H9 (cell line): Measurements from ENCODE around the gene LRPAP1. TPM values are rescaled to one million over a fixed set of nuclear protein-coding genes. Genes with fewer than 3 reads are reported as not detected.
"Not testable (repeated sequence)": the region's sequence is repeated elsewhere in the genome, so short reads cannot be mapped to it uniquely, and the experiment has no call there.

Experiments used
- DNase-seq: peaks from one replicate; pipeline ENCODE4 v3.0.0-alpha.2; 2017
- H2AFZ ChIP-seq: one replicate; pipeline ENCODE4 v1.6.1; 2013; ENCODE audit warnings: mild to moderate bottlenecking, low read length, control low read depth, moderate library complexity
- H2AK5ac ChIP-seq: 2 replicates; pipeline ENCODE4 v1.6.1; 2013; ENCODE audit warnings: low read length, control low read depth, mixed read lengths; ENCODE audit not compliant: insufficient read length
- H2BK120ac ChIP-seq: one replicate; pipeline ENCODE4 v1.6.1; 2013; ENCODE audit warnings: low read depth, mild to moderate bottlenecking, low read length, control low read depth, inconsistent platforms; ENCODE audit not compliant: poor library complexity, severe bottlenecking
- H2BK12ac ChIP-seq: 2 replicates; pipeline ENCODE4 v1.6.1; 2013; ENCODE audit warnings: low read length, control low read depth, mixed read lengths, low read depth; ENCODE audit not compliant: insufficient read length
- H2BK15ac ChIP-seq: 2 replicates; pipeline ENCODE4 v1.6.1; 2013; ENCODE audit warnings: low read depth, low read length, control low read depth
- H2BK20ac ChIP-seq: one replicate; pipeline ENCODE4 v1.6.1; 2013; ENCODE audit warnings: low read depth, mild to moderate bottlenecking, low read length, control low read depth, inconsistent platforms; ENCODE audit not compliant: poor library complexity, severe bottlenecking
- H2BK5ac ChIP-seq: 2 replicates; pipeline ENCODE4 v1.6.1; 2013; ENCODE audit warnings: low read length, control low read depth, mixed read lengths; ENCODE audit not compliant: insufficient read length
- H3K14ac ChIP-seq: 2 replicates; pipeline ENCODE4 v1.6.1; 2013; ENCODE audit warnings: low read length, control low read depth; ENCODE audit not compliant: insufficient read depth
- H3K18ac ChIP-seq: 2 replicates; pipeline ENCODE4 v1.6.1; 2013; ENCODE audit warnings: low read depth, mild to moderate bottlenecking, mixed read lengths, low read length, control low read depth; ENCODE audit not compliant: insufficient read length
- H3K23ac ChIP-seq: 2 replicates; pipeline ENCODE4 v1.6.1; 2013; ENCODE audit warnings: low read length, control low read depth, mixed read lengths, low read depth; ENCODE audit not compliant: insufficient read length
- H3K23me2 ChIP-seq: 2 replicates; pipeline ENCODE4 v1.6.1; 2013; ENCODE audit warnings: low read depth, mild to moderate bottlenecking, mixed read lengths, low read length, control low read depth; ENCODE audit not compliant: insufficient read length, poor library complexity, severe bottlenecking
- H3K27ac ChIP-seq: 2 replicates; pipeline ENCODE4 v1.5.1; 2013; ENCODE audit warnings: low read length, control low read depth, mixed read lengths, low read depth; ENCODE audit not compliant: insufficient read length
- H3K27me3 ChIP-seq: 2 replicates; pipeline ENCODE4 v1.6.1; 2013; ENCODE audit warnings: low read length, control low read depth, inconsistent platforms; ENCODE audit not compliant: insufficient read depth
- H3K4ac ChIP-seq: 2 replicates; pipeline ENCODE4 v1.6.1; 2013; ENCODE audit warnings: low read depth, mild to moderate bottlenecking, control low read depth, inconsistent platforms, low read length, moderate library complexity
- H3K4me1 ChIP-seq: 2 replicates; pipeline ENCODE4 v1.6.1; 2013; ENCODE audit warnings: low read length, control low read depth, inconsistent platforms; ENCODE audit not compliant: insufficient read depth
- H3K4me2 ChIP-seq: 2 replicates; pipeline ENCODE4 v1.6.1; 2013; ENCODE audit warnings: low read length, control low read depth, mixed read lengths; ENCODE audit not compliant: insufficient read length, insufficient read depth
- H3K56ac ChIP-seq: 2 replicates; pipeline ENCODE4 v1.6.1; 2013; ENCODE audit warnings: low read depth, mild to moderate bottlenecking, mixed read lengths, low read length, control low read depth; ENCODE audit not compliant: insufficient read length
- H3K79me1 ChIP-seq: 2 replicates; pipeline ENCODE4 v1.6.1; 2013; ENCODE audit warnings: low read depth, mild to moderate bottlenecking, moderate library complexity, low read length, control low read depth, inconsistent platforms; ENCODE audit not compliant: insufficient read depth, poor library complexity, severe bottlenecking
- H3K79me2 ChIP-seq: 2 replicates; pipeline ENCODE4 v1.6.1; 2013; ENCODE audit warnings: low read length, control low read depth, inconsistent platforms; ENCODE audit not compliant: insufficient read depth
- H3K9ac ChIP-seq: 2 replicates; pipeline ENCODE4 v1.6.1; 2013; ENCODE audit warnings: low read length, control low read depth, mixed read lengths; ENCODE audit not compliant: insufficient read length; ENCODE audit errors: extremely low read depth
- H3K9me3 ChIP-seq: one replicate; pipeline ENCODE4 v1.6.1; 2013; ENCODE audit warnings: low read depth, low read length, inconsistent platforms; ENCODE audit not compliant: control insufficient read depth
- H3T11ph ChIP-seq: one replicate; pipeline ENCODE4 v1.6.1; 2013; ENCODE audit warnings: mild to moderate bottlenecking, low read length, control low read depth, inconsistent platforms
- H4K20me1 ChIP-seq: one replicate; pipeline ENCODE4 v1.6.1; 2013; ENCODE audit not compliant: control insufficient read depth, insufficient read length, insufficient read depth
- H4K5ac ChIP-seq: 2 replicates; pipeline ENCODE4 v1.6.1; 2013; ENCODE audit warnings: low read depth, mild to moderate bottlenecking, mixed read lengths, low read length, control low read depth; ENCODE audit not compliant: insufficient read length
- H4K8ac ChIP-seq: replicated peaks from 2 replicates; pipeline ENCODE4 v1.6.1; 2013; ENCODE audit warnings: low read length, control low read depth, mixed read lengths, low read depth; ENCODE audit not compliant: insufficient read length
- H4K91ac ChIP-seq: 2 replicates; pipeline ENCODE4 v1.6.1; 2013; ENCODE audit warnings: low read depth, mild to moderate bottlenecking, moderate library complexity, mixed read lengths, low read length, control low read depth; ENCODE audit not compliant: insufficient read length
- H3K27ac Mint-ChIP-seq, 3 experiments: 2 replicates in 2 of 3; 3 replicates in 1 of 3; pipeline ENCODE4 v1.8.0; 2020 to 2021; ENCODE audit warnings: mixed read lengths in 3 of 3, mild to moderate bottlenecking in 1 of 3, moderate library complexity in 1 of 3
- H3K27me3 Mint-ChIP-seq: 2 replicates; pipeline ENCODE4 v1.8.0; 2021; ENCODE audit warnings: low read depth, mild to moderate bottlenecking, moderate library complexity, mixed read lengths
- H3K36me3 Mint-ChIP-seq, 3 experiments: 2 replicates in 2 of 3; 3 replicates in 1 of 3; pipeline ENCODE4 v1.8.0; 2020 to 2021; ENCODE audit warnings: low read depth in 3 of 3, mixed read lengths in 3 of 3; ENCODE audit not compliant: insufficient read depth in 1 of 3
- H3K4me1 Mint-ChIP-seq, 2 experiments: 2 replicates each; pipeline ENCODE4 v1.8.0; 2020; ENCODE audit warnings: mixed read lengths in 2 of 2
- H3K4me3 Mint-ChIP-seq, 2 experiments: 2 replicates in 1 of 2; 3 replicates in 1 of 2; pipeline ENCODE4 v1.8.0; 2020 to 2021; ENCODE audit warnings: mild to moderate bottlenecking in 2 of 2, mixed read lengths in 2 of 2, moderate library complexity in 1 of 2
- H3K9me3 Mint-ChIP-seq, 2 experiments: 2 replicates in 1 of 2; 3 replicates in 1 of 2; pipeline ENCODE4 v1.8.0; 2020; ENCODE audit warnings: mild to moderate bottlenecking in 2 of 2, mixed read lengths in 2 of 2, moderate library complexity in 1 of 2
- WGBS: extraction: QIAGEN DNeasy Blood & Tissue Kit; methylation state at CpG from one replicate; pipeline ENCODE4 v1.1.7; 2013; ENCODE audit warnings: missing lambda C conversion rate, low lambda C conversion rate, mixed read lengths; ENCODE audit not compliant: insufficient read length; ENCODE audit errors: extremely low coverage; 5-methylcytosine and 5-hydroxymethylcytosine counted together
- total RNA-seq: library from RNA; stranded (reverse); gene quantifications from 2 replicates; pipeline ENCODE4 v1.2.1, GENCODE V29; 2021

Gene LRPAP1
- total RNA-seq, 1 experiment from 2014 or later = 85.9 TPM

GRCh38 chr4:3578527-3579144 lies 46.4 kb upstream of the LRPAP1 start:
- not testable (repeated sequence) for H3K4me2 ChIP-seq, H2AK5ac ChIP-seq, H3K27ac Mint-ChIP-seq, H3K23ac ChIP-seq, H4K5ac ChIP-seq, H3K9me3 Mint-ChIP-seq, H2BK120ac ChIP-seq, H3K18ac ChIP-seq, H3T11ph ChIP-seq, H4K20me1 ChIP-seq, DNase-seq, H4K8ac ChIP-seq, H3K4me1 ChIP-seq, H3K4me1 Mint-ChIP-seq, H3K27ac ChIP-seq, H3K14ac ChIP-seq, H2AFZ ChIP-seq, H4K91ac ChIP-seq, H3K23me2 ChIP-seq, H2BK20ac ChIP-seq, H3K4ac ChIP-seq, H3K4me3 Mint-ChIP-seq, H3K79me2 ChIP-seq, H3K56ac ChIP-seq, H3K9ac ChIP-seq, H3K79me1 ChIP-seq, H2BK12ac ChIP-seq, H3K36me3 Mint-ChIP-seq, H2BK15ac ChIP-seq, H3K9me3 ChIP-seq, H3K27me3 ChIP-seq, H2BK5ac ChIP-seq
- 100% methylated on average over 2 of the region's 4 CpGs for WGBS
- H3K27me3 Mint-ChIP-seq = peaks cover 49% of the 10 kb centered on the region

GRCh38 chr4:3578052-3578451 lies 45.8 kb upstream of the LRPAP1 start:
- not testable (repeated sequence) for H3K79me2 ChIP-seq, H3K23me2 ChIP-seq, H3K4me1 Mint-ChIP-seq, H2BK20ac ChIP-seq, H3K14ac ChIP-seq, H3K27me3 ChIP-seq, H3K79me1 ChIP-seq, H2AFZ ChIP-seq, H3K36me3 Mint-ChIP-seq, H3K18ac ChIP-seq, H2BK12ac ChIP-seq, H3K9ac ChIP-seq, H3T11ph ChIP-seq, H3K9me3 Mint-ChIP-seq, H4K20me1 ChIP-seq, H3K27ac ChIP-seq, H2BK5ac ChIP-seq, DNase-seq, H4K8ac ChIP-seq, H3K56ac ChIP-seq, H3K4me3 Mint-ChIP-seq, H3K23ac ChIP-seq, H3K4ac ChIP-seq, H4K5ac ChIP-seq, H2BK15ac ChIP-seq, H2BK120ac ChIP-seq, H4K91ac ChIP-seq, H3K4me2 ChIP-seq, H3K27ac Mint-ChIP-seq, H2AK5ac ChIP-seq, H3K4me1 ChIP-seq, H3K9me3 ChIP-seq
- peaks cover 49% of the 10 kb centered on the region for H3K27me3 Mint-ChIP-seq
- 100% methylated on average over 2 of the region's 3 CpGs for WGBS
